ENCODE results near the gene BRPF1.

Gene BRPF1

DNA sequence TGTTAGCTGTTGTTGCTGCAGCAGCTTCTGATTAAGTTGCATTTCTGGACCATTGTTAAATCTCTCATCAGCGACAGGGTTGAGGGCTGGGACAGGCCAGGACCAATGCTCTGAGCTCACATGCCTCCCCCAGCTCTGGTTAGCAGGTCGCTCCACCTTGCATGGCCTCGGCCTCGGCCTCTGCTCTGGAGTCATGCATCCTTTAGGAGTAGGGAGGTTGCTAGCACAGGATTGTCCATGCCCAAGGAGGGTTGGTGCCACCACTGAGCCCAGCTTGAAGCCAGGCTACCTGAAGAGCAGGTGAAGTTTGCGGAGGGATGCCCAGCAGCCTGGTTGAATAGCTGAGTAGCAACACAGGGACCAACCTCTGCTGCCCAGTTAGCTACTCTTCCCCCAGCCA is 39.1 kb upstream of the BRPF1 start:
- no peaks in the 10 kb centered on the region for H3K9me3 ChIP-seq (ENCODE audit: low read length)
- H2AFZ ChIP-seq (ENCODE audit: low read depth, low read length), result no peak overlapping the region
- H3K4me1 ChIP-seq (ENCODE audit: insufficient read depth, low read length), result no peaks in the 10 kb centered on the region
- no peaks in the 10 kb centered on the region for H3K27me3 ChIP-seq (ENCODE audit: insufficient read depth, low read length)
- peaks cover 74% of the 10 kb centered on the region for H3K36me3 ChIP-seq (ENCODE audit: insufficient read depth, low read length)
- no peak overlapping the region for H3K4me3 ChIP-seq (ENCODE audit: low read length)

DNA sequence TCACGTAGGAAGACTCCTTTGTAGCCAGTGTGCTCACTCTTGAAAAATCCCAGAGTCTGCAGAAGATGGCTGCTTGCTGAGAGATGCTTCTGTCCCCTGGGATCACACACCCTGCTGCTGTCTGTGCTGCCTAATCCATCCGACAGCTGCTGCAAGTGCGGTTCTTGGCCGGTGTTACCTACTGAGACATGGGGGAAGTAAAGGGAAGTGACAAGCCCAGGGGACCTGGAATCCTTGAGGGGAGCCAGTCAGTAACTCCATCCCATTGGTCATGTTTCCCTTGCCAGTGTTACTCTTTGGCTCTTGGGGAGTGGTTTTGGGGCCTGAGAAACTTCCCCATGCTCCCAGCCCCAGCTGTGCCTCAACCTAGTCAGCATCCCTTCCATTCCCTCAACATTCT is 36.2 kb upstream of the BRPF1 start:
- no peaks in the 10 kb centered on the region for H3K9me3 ChIP-seq (ENCODE audit: low read length)
- peaks cover 53% of the 10 kb centered on the region for H3K36me3 ChIP-seq (ENCODE audit: insufficient read depth, low read length)
- no peaks in the 10 kb centered on the region for H3K27me3 ChIP-seq (ENCODE audit: insufficient read depth, low read length)

DNA sequence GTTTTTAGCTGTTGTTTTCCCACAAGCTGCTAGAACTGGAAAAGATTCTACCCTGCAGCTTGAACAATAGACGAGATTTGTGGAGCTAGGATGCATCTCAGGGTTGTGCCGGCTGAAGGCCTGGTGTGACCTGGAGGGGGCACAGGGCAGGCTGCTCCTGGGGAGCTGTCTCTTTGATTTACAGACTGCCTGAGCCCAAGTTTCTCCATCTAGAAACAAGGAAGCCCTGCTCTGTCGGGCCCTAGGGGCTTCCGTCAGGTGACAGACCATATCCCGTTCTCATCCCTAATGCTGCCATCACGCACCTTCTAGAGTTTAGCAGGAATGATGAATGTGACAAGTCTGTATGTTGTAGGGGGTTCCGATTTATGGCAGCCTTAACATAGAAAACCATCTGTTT is 35.8 kb upstream of the BRPF1 start:
- Histone ChIP-seq H2AFZ (ENCODE audit: low read depth, low read length) (no peak overlapping the region), H3K36me3 (ENCODE audit: insufficient read depth, low read length) (peaks cover 50% of the 10 kb centered on the region), H3K4me1 (ENCODE audit: insufficient read depth, low read length) (peaks cover 3% of the 10 kb centered on the region), H3K27me3 (ENCODE audit: insufficient read depth, low read length) (no peaks in the 10 kb centered on the region), H3K9me3 (ENCODE audit: low read length) (no peaks in the 10 kb centered on the region), H3K4me3 (ENCODE audit: low read length) (no peak overlapping the region)

More for the DNA sequence above, 36.2 kb upstream of the BRPF1 start:
- H2AFZ ChIP-seq (ENCODE audit: low read depth, low read length), result no peak overlapping the region
- H3K4me3 ChIP-seq (ENCODE audit: low read length), result no peak overlapping the region
- peaks cover 3% of the 10 kb centered on the region for H3K4me1 ChIP-seq (ENCODE audit: insufficient read depth, low read length)

DNA sequence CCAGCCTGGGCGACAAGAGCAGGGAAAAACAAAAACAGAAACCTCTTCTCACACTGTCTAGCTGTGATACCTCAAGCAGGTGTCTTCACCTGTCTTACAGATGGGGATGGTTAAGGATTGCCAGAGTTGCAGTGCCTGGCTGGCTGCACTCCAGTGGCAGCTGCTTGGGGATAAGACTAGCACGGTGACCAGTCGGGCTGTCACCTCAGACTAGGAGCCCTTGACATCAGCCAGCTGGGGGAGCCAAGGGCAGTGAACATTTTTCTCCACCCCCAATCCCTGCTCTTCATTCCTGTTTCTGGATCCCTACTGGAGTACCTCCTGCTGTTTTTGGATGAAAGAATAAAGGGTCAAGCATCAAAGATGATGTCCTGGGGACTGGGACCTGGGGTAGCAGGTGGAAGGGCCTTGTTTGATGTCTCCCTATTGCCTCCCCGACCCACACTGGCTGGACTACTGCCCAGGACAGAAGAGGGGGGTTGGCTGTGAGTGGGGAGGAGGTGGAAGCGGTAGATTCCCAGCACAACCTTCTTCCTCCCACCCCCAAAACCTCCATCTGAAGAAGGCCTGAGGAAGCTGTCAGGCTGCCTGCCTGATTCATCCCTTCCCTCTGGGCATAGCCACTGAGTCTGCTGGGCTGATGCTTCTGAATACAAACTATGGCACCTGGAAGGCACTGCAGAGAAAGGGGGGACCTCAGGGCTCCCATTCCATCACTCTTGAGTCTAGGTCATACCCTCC is 34.9 kb upstream of the BRPF1 start:
- Histone ChIP-seq H3K4me1 (ENCODE audit: insufficient read depth, low read length) (peaks cover 3% of the 10 kb centered on the region), H2AFZ (ENCODE audit: low read depth, low read length) (no peak overlapping the region), H3K9me3 (ENCODE audit: low read length) (no peaks in the 10 kb centered on the region), H3K36me3 (ENCODE audit: insufficient read depth, low read length) (peaks cover 41% of the 10 kb centered on the region), H3K4me3 (ENCODE audit: low read length) (no peak overlapping the region), H3K27me3 (ENCODE audit: insufficient read depth, low read length) (no peaks in the 10 kb centered on the region)

DNA sequence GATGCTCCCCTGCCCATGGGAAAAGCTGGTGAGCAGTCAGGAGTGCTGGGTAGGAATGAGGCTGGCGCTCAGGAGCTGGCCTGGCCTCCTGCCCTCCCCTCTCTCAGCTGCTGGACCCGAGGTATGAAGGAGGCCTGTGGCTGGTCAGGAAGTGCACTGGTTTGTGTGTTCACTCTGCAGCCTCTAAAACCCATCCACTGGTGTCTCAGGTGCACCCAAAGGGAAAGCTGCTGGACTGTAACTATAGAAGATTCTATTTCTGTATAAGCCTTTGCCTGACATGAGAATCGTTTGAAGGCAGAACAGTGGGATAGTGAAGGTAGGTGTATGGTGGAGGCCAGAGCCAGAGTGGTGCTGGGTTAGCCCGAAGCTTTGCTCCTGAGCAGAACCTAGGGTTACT is 33.6 kb upstream of the BRPF1 start:
- H3K27me3 ChIP-seq (ENCODE audit: insufficient read depth, low read length), result no peaks in the 10 kb centered on the region
- peaks cover 34% of the 10 kb centered on the region for H3K36me3 ChIP-seq (ENCODE audit: insufficient read depth, low read length)
- H3K9me3 ChIP-seq (ENCODE audit: low read length), result no peaks in the 10 kb centered on the region
- no peak overlapping the region for H2AFZ ChIP-seq (ENCODE audit: low read depth, low read length)
- H3K4me3 ChIP-seq (ENCODE audit: low read length), result no peak overlapping the region
- peaks cover 3% of the 10 kb centered on the region for H3K4me1 ChIP-seq (ENCODE audit: insufficient read depth, low read length)

DNA sequence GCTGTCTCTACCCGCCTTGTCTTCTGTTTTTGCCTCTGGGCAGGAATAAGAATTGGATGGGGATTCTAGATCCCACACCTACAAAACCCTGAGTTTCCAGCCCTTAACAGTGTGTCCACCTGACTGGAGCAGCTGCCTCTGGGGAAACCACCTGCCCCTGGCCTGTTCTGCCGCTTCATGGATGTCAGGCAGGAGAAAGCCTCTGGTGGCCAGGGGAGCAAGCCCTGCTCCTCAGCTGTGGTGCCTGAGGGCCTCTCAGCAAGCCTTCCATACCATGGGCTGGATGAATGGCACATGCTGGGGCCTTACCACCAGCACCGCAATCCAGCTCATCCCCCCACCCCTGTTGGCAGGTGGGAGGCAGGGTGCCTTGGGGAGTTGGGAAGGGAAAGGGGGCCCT is 33.2 kb upstream of the BRPF1 start:
- Histone ChIP-seq H3K27me3 (ENCODE audit: insufficient read depth, low read length) (no peaks in the 10 kb centered on the region), H3K36me3 (ENCODE audit: insufficient read depth, low read length) (peaks cover 30% of the 10 kb centered on the region), H3K4me1 (ENCODE audit: insufficient read depth, low read length) (peaks cover 3% of the 10 kb centered on the region), H3K4me3 (ENCODE audit: low read length) (no peak overlapping the region), H3K9me3 (ENCODE audit: low read length) (no peaks in the 10 kb centered on the region), H2AFZ (ENCODE audit: low read depth, low read length) (no peak overlapping the region)

DNA sequence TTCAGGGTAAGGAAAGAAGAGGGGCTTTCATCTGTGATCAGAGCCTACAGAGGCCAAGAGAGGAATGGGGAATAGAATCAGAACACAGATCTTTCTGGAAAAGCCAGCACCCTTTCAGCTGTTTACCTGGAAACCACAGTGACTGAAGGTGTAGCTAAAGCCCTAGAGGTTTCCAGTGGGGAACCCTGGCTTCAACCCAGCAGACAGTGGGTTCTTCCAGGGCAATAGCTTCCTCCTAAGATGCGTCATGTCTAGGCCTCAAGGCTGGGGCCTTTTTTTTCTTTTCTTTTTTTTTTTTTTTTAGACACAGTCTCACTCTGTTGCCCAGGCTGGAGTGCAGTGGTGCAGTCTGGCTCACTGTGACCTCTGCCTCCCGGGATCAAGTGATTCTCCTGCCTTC is 31.0 kb upstream of the BRPF1 start:
- peaks cover 7% of the 10 kb centered on the region for H3K27me3 ChIP-seq (ENCODE audit: insufficient read depth, low read length)
- no peak overlapping the region for H2AFZ ChIP-seq (ENCODE audit: low read depth, low read length)
- peaks cover 14% of the 10 kb centered on the region for H3K4me1 ChIP-seq (ENCODE audit: insufficient read depth, low read length)
- no peak overlapping the region for H3K4me3 ChIP-seq (ENCODE audit: low read length)
- H3K36me3 ChIP-seq (ENCODE audit: insufficient read depth, low read length), result peaks cover 16% of the 10 kb centered on the region
- no peaks in the 10 kb centered on the region for H3K9me3 ChIP-seq (ENCODE audit: low read length)

DNA sequence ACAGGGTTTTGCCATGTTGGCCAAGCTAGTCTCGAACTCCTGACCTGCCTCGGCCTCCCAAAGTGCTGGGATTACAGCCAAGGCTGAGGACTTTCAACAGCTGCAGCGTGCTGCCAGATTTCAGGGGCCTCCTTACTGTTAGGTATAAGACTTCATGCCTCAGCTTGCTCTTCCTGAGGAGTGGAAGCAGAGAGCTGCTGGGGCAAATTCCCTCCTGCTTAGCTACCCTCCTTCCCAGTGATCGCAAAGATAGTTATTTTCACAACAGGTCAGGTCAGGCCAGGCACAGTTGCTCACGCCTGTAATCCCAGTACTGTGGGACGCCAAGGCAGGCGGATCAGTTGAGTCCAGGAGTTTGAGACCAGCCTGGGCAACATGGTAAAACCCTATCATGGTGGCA is 30.5 kb upstream of the BRPF1 start:
- Histone ChIP-seq H2AFZ (ENCODE audit: low read depth, low read length) (no peak overlapping the region), H3K27me3 (ENCODE audit: insufficient read depth, low read length) (peaks cover 7% of the 10 kb centered on the region), H3K9me3 (ENCODE audit: low read length) (no peaks in the 10 kb centered on the region), H3K4me3 (ENCODE audit: low read length) (no peak overlapping the region), H3K4me1 (ENCODE audit: insufficient read depth, low read length) (peaks cover 14% of the 10 kb centered on the region), H3K36me3 (ENCODE audit: insufficient read depth, low read length) (peaks cover 16% of the 10 kb centered on the region)

DNA sequence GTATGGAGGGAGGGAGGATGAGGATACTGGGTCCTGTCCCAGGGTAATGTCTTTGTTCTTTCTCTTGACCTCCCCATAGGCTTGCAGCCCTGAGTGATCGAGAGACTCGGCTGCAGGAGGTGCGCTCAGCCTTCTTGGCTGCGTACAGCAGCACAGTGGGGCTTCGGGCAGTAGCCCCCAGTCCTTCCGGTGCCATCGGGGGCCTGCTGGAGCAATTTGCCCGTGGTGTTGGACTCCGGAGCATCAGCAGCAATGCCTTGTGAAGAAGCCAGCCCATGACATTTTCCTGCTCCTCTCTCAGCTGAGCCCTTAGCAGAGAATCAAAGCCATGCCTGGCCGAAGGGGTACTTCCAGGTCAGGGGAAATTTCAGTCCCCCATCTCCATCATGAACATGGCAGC is 29.8 kb upstream of the BRPF1 start:
- no peaks in the 10 kb centered on the region for H3K9me3 ChIP-seq (ENCODE audit: low read length)
- no peak overlapping the region for H2AFZ ChIP-seq (ENCODE audit: low read depth, low read length)
- H3K36me3 ChIP-seq (ENCODE audit: insufficient read depth, low read length), result peaks cover 16% of the 10 kb centered on the region
- H3K4me3 ChIP-seq (ENCODE audit: low read length), result no peak overlapping the region
- H3K27me3 ChIP-seq (ENCODE audit: insufficient read depth, low read length), result peaks cover 7% of the 10 kb centered on the region
- H3K4me1 ChIP-seq (ENCODE audit: insufficient read depth, low read length), result peaks cover 14% of the 10 kb centered on the region

DNA sequence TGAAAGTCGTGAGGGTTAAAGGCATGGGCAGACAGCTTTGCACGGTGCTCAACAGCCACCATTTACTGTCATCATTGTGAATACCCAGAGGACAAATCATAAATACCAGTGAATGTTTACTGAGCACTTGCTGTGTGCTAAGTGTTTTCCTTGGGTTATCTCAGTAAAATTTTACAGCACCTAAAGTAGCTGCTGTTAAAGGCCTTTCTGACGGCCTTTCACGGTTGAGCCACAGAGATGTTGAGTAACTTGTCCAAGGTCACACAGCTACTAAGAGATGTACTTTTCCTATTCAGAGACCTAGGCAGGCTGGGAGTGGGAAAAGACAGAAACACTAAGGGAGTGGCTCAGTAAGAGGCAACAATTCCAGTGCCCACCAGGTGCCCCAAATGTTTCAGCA is 28.3 kb upstream of the BRPF1 start:
- Histone ChIP-seq H2AFZ (ENCODE audit: low read depth, low read length) (no peak overlapping the region), H3K36me3 (ENCODE audit: insufficient read depth, low read length) (peaks cover 8% of the 10 kb centered on the region), H3K9me3 (ENCODE audit: low read length) (no peaks in the 10 kb centered on the region), H3K27me3 (ENCODE audit: insufficient read depth, low read length) (peaks cover 7% of the 10 kb centered on the region), H3K4me3 (ENCODE audit: low read length) (no peak overlapping the region), H3K4me1 (ENCODE audit: insufficient read depth, low read length) (peaks cover 14% of the 10 kb centered on the region)

DNA sequence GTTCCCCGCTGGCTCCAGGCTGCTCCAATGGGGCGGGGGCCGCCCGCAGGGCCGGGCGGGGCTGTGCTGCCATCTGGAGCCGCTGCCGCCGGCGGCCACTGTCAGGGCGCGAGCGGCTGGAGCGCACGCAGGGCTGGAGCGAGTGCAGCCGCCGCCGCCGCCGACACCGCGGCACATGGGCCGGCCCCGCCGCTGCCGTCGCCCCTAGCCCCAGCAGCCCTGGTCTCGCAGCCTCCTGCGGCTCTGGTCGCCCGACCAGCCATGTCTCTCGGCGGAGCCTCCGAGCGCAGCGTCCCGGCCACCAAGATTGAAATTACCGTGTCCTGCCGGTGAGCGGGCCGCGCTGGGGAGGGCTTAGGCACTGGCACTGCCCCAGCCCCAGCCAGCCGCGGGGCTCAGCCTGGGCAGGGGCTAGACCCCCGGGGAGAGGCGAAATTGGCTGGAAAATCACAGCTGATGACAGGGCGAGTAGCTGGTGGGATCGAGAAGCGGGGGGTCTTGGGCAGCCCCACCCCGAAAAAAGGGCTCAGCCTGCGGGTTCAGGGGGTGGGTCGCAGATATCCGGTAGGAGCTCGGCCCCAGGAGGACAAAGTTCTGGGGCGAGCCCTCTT is 27.7 kb upstream of the BRPF1 start, which contains the start of gene CPNE9:
CPNE9 (plus strand) TSS at position 98 of the 611 bp plus-strand sequence; CDS start at position 262, 164 bp downstream.
- peak within 1 kb of the TSS; percentile 36 for H3K4me3 ChIP-seq (ENCODE audit: low read length)

DNA sequence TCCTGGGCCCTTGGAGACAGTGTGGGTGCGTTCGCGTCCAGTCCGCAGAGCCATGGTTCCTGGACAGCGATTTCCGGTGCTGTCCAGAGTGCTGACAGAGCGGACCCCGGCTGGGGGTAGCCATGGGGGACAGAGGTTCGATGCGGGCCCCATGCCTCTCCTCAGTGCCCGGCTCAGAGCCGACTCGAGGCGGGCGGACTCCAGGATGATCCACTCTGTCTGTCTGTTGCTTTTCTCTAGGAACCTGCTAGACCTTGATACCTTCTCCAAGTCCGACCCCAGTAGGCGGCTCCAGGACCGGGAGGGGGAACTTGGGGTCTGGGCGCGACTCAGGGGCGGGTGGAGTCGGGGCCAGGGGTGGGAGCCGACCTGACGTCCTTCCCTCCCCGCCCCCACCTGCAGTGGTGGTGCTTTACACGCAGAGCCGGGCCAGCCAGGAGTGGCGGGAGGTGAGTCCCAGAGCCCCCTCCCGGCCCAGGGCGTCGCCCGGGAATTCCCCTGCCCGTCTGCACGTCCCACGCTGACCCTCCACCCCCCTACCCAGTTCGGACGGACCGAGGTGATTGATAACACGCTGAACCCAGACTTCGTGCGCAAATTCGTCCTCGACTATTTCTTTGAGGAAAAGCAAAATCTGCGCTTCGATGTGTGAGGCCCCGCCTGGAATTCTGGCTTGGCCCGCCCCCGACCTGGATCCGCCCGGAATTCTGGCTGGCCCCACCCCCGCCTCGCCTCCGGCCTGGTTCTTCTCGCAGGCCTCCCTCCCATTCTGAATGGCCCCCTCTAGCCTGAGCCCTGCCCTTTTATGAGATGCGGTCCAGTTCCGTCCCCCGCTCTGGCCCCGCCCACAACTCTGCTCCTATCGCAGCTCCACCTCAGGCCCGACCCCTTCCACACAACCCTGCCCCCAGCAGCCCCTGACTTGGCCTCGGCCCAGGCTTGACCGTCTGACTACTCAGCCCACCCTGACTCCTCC is 26.9 kb upstream of the BRPF1 start:
- H3K36me3 ChIP-seq (ENCODE audit: insufficient read depth, low read length), result peaks cover 8% of the 10 kb centered on the region
- peak overlapping the region; percentile 85 for H2AFZ ChIP-seq (ENCODE audit: low read depth, low read length)
- H3K4me1 ChIP-seq (ENCODE audit: insufficient read depth, low read length), result peaks cover 11% of the 10 kb centered on the region
- H3K9me3 ChIP-seq (ENCODE audit: low read length), result no peaks in the 10 kb centered on the region
- H3K4me3 ChIP-seq (ENCODE audit: low read length), result peak overlapping the region; percentile 36
- H3K27me3 ChIP-seq (ENCODE audit: insufficient read depth, low read length), result peaks cover 7% of the 10 kb centered on the region

More for the DNA sequence above, 27.7 kb upstream of the BRPF1 start, which contains the start of gene CPNE9:
- H3K27me3 ChIP-seq (ENCODE audit: insufficient read depth, low read length), result peaks cover 7% of the 10 kb centered on the region
- peak within 1 kb of the TSS; percentile 85 for H2AFZ ChIP-seq (ENCODE audit: low read depth, low read length)
- H3K4me1 ChIP-seq (ENCODE audit: insufficient read depth, low read length), result peaks cover 14% of the 10 kb centered on the region
- peaks cover 8% of the 10 kb centered on the region for H3K36me3 ChIP-seq (ENCODE audit: insufficient read depth, low read length)
- H3K9me3 ChIP-seq (ENCODE audit: low read length), result no peaks in the 10 kb centered on the region

All from neuron (in vitro differentiated cells).